Measurements from ENCODE around the gene CATSPERE.
"Not testable (repeated sequence)": the region's sequence is repeated elsewhere in the genome, so short reads cannot be mapped to it uniquely, and the experiment has no call there.

The CATSPERE gene

DNA sequence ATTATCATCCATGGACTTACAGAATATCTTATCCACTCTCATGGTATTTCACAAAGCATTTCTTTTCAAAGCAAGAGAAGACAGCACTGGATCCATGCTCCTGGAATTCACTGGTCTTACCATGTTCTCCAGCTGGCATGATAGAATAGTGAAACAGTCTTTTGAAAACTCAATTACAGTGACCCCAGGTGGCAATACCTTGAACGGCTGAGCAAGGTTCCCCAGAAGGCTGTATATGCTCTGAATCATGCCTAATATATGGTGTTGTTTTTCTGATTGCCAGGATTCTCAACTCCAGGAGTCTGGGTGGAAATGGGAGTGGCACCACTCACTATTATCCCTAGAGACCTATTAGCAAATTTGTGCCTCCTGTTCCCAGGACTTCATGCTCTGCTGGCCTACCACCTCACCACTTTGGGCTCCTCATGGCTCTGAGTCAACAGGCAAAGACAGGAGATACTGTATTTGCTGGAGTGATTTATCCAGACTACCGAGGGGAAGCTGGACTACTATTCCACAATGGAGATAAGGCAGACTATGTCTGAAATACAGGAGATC lies 87.6 kb downstream of the CATSPERE start:
- DNase-seq: no peak

DNA sequence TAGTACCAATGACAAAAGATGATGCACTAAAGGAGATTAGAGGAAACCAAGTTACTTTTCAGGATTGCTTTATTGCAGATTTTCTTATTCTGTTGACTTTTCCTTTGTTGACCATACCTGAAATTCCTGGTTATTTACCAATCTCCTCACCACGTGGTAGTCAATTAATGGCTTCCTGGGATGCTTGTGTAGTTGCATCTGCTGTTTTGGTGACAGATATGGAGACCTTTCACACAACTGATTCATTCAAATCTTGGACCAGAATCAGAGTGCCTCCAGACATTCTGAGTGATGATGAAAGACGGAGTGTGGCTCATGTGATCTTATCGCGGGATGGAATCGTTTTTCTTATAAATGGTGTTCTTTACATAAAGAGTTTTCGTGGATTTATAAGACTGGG lies 91.3 kb downstream of the CATSPERE start:
- DNase-seq: no peak

DNA sequence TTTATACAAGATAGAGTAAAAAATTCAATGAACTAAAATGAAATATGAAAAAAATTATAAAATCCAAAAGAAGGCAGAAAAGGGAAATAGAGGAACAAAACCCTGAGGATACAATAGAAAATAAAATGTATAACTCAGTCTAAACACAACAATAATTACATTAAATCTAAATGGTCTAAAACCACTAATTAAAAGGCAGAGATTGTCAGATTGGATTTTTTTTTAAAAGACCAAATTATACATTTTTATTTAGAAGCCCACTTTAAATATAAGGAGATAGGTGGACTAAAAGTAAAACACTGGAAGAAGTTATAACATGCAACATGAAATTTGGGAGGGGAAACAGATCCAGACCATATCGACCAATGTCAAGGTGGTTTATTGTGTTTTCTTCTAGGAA lies 95.2 kb downstream of the CATSPERE start:
- no peak for DNase-seq

DNA sequence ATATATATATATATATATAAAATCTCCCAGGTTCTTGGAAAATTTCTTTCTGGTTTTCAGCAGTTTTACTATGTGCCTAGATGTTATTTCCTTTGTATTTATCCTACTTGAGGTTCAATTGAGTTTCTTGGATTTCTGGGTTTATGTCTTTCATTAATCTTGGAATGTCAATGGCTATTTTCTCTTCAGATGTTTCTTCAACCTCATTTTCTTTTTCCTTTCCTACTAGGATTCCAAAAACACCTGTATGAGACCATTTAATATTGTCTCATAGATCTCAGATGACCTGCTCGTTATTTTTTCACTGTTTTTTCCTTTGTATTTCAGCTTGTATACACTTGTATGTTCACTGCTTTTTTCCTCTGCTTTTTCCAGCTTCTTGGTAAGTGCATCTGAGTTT lies 96.5 kb downstream of the CATSPERE start:
- DNase-seq: no peak

DNA sequence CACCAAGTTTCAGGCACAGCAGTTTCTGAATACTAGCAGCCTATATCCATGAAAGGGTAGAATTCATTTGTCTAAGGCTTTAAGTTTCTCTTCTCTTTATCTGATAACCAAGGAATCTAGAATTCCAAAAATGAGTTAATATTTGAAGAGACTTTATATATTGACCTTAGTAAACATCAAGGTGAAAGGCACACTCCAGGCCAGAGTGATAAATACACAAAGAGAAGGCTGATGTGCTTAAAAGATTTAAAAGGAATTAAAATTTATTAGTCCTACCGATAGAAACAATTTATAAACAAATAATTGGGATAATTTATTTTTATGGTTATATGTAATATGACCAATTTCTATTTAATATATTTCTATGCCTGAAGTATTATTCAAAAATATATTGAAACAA lies 98.5 kb downstream of the CATSPERE start:
- DNase-seq: no peak

DNA sequence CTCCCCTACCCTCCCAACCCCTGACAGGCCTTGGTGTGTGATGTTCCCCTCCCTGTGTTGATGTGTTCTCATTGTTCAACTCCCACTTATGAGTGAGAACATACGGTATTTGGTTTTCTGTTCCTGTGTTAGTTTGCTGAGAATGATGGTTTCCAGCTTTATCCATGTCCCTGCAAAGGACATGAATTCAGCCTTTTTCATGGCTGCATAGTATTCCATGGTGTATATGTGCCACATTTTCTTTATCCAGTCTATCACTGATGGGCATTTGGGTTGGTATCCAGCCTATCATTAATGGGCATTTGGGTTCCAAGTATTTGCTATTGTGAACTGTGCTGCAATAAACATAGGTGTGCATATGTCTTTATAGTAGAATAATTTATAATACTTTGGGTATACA lies 101.8 kb downstream of the CATSPERE start:
- DNase-seq: not testable (repeated sequence)

DNA sequence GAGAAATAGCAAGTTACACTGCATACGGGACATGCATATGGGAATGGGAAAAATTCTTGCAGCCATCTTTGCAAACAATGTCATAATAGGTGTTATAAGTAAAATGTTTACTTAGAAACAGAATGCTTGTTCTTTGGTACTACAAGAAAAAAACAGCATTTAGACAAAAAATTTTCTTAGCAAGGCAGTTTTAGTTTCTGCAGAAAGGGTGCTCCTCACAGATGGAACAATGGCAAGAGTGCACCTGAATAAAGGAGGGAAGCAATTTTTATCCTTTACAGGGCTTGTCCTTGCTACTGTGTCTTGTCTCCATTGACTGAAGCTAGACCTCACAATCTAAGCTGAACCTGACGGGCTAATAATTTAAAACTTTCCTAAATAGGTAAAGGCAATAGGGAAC lies 112.7 kb downstream of the CATSPERE start:
- DNase-seq: no peak

DNA sequence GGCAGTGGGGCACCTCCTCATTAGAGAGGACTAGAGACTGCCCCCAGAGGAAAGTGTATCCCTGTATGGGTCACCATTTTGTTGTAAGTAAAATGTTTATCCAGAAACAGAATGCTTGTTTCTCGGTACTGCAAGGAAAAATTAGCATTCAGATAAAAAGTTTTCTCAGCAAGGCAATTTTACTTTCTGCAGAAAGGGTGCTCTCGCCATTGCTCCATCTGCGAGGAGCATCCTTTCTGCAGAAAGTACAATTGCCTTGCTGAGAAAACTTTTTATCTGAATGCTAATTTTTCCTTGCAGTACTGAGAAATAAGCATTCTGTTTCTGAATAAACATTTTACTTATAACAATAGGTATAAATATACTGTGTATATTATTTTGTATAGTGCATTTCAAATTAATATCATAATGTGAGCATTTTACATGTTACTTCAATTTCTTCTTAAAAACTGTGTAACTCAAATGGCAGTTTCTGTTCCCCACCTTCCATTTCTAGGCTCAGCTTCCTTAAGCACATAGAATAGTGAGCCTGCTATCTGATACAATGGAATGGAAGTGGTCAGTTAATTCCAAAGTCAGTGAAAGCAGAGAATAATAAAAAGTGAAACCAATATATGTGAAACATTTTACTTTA lies 115.3 kb downstream of the CATSPERE start:
- no peak for DNase-seq

DNA sequence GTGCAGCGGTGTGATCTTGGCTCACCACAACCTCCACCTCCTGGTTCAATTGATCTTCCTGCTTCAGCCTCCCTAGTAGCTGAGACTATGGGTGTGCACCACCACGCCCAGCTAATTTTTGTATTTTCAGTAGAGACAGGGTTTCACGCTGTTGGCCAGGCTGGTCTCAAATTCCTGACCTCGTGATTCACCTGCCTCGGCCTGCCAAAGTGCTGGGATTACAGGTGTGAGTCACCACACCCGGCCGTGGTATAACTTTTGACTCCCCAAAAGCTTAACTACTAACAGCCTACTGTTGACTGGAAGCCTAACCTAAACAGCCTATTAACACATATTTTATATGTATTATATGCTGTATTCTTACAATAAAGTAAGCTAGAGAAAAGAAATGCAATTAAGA lies 117.1 kb downstream of the CATSPERE start:
- DNase-seq: not testable (repeated sequence)

DNA sequence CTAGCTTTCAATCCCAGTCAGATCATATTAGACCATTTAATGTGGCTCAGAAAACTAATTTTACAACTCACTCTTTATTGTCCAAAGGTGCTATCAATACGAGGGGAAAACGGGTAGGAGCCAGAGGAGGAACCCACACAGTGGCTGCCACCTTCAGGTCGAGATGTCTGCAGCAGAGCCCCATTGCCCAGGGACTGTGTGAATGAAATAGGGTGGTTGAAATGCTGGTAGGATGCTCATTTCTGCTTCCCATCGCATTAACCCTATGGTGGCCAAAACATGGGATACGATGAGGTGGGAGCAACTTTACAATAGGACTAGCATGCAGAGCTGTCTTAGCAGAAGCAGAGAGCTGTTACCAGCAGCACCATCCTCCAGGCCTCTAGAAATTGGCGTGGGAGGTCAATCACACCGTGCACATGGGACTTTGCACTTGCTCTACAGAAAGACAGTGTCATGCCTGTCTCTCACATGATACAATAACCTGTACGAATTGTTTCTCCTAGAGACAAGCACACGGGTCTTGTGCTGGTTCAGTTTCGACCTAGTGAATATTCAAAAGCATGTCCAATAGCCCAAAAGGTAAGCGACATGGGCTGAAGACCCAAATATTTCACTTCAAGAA lies 122.4 kb downstream of the CATSPERE start:
- DNase-seq: no peak

DNA sequence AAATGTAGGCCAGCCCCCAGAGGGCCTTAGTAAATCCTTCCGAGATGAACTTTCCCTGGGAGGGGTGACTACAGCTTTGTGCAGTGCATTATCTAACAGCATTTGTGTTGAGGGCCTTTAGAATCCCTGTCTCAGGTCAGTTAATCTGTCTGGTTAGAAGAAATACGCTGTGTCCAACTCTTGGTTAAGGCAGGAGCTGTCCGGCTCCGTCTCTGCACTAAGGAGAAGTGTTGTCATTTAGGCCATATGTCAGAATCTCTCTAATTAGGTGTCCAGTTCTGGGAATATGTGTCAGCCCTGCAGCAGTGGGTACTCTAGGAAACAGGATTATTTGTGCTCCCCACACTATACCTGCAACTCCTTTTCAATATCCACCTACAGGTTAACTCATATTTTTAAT lies 124.8 kb downstream of the CATSPERE start:
- no peak for DNase-seq

DNA sequence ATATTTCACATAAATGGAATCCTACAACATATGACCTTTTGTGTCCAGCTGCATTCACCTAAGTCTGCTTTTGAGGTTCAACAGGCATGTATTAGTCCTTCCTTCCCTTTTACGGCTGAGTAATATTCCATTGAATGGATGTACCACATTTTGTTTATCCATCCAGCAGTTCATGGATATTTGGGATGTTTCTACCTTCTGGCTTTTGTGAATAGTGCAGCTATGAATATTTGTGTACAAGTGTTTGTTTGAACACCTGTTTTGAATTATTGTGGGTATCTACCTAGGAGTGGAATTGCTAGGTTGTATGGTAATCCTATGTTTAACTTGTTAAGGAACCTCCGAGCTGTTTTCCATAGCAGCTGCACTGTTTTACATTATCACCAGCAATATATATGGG lies 129.6 kb downstream of the CATSPERE start:
- DNase-seq: no peak

DNA sequence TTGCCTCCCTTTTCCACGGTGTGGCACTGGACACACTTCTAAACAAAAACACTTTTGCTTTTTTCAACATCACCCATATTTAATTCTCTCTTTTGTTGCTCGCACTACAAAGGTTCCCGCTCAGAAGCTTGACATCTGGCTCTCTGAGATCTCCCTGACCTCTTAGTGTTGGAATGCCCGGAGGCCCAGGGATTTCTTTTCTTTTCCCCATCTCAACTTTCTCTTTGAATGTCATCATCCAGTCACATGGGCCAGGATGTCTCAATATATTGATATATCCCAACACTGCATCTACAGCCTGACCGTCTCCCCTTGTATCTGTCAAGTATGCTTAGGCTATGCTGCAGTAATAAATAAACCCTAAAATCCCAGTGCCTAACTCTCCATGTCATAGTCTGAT lies 137.5 kb downstream of the CATSPERE start:
- no peak for DNase-seq

DNA sequence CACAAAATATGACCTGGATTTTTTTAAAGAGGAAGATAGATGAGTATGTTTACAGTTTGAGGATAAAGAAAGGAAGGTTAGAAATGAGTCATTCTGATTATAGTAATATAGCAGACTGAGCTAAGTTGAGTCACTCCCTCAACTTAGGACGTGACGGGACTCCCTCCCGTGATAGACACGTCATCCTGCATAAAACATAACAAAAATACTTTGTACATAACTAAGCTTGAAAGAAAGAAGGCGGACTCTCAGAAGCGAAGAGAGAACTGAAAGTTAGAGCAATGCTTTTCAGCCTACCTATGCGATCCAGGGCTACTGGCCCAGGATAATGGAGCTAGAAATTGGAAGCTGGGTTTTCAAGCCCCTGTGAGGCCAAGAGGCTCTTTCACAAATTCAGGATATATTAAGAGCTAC lies 138.9 kb downstream of the CATSPERE start:
- peak; percentile 30 to 33 for DNase-seq

DNA sequence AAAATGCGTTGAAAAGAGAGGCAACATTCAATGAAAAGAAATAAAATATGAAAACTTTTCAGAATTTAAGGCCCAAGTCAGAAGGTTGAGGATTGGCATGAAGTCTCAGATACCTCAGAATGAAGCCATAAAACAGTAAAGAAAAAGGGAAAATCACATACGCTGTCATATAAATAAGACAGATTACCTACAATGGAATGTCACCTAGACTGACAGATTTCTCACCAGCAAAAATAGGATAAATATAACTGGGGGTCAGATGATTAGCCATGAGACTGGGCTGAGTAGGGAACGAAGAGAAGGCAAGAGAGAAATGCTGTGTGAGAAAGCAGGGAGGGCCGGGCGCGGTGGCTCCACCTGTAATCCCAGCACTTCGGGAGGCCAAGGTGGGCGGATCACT lies 140.3 kb downstream of the CATSPERE start:
- no peak for DNase-seq

DNA sequence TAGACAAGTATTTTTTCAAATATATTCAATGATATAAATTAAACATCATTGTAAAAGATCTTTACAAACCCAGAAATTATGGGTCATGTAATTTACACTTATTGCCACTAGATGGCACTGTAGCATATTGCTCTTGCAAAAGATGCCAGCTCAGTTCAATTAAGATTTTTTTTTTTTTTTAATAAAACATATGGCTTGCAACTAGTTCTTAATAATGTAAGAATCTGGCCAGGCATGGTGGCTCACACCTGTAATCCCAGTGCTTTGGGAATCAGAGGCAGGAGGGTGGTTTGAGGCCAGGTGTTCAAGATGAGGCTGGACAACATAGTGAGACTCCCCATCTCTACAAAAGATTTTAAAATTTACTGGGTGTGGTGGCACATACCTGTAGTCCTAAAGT lies 142.4 kb downstream of the CATSPERE start:
- DNase-seq: peak in 1 of 2 donors; percentile 56

DNA sequence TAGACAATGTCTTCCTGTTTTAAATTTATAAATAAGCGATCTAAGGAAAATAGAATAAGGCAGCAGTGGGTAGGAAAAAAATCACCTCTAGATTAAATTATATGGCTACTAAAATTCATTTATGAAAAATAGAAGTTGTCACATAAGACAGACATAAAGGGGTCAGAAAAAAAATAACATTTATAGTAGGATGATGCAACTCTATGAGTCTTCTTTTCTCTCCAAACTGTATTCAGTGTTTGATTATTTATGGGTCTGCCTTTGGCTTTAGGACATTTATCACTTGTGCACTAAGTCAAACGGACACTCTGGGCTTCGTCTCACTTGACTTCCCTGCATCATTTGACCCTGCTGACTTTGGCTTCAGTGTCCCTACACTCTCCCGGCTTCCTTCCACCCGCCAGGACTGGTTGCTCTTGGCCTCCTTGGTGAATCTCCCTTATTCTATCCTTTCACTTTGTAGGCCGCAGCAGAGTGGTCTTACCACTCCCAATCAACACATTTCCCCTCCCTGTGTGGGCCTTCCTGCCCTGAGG lies 144.8 kb downstream of the CATSPERE start:
- DNase-seq: no peak

DNA sequence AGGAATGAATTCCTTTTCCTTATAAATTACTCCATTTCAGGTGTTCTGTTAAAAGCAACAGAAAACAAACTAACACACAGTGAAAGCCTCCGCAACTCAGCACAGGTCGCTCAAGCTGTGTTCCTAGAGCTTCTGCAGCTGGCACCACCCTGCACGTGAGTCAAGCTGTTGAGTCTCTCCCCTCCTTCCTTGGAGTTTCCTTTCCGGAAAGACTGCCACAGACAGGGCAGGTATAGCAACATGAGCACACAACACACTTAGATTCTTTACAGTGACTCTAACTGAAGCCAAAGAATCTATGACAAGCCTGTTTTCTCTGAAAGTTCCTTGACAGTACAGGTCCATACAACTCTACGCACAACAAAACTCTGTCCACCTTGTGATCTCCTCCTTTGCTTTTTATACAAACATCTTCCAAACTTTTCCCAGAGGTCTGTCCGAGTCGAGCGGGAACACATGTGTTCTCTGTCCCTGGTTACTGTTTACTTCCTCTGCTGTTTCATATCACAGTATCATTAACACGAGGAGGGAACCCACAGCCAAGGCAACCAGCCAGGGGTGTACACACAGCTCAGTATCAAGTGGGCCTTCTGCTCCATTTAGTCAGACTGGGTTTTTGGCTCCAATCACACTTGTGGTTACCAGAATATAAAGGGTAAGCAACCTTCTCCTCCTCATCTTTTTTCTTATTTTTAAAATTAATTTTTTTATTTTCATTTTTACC lies 153.2 kb downstream of the CATSPERE start:
- DNase-seq: no peak

DNA sequence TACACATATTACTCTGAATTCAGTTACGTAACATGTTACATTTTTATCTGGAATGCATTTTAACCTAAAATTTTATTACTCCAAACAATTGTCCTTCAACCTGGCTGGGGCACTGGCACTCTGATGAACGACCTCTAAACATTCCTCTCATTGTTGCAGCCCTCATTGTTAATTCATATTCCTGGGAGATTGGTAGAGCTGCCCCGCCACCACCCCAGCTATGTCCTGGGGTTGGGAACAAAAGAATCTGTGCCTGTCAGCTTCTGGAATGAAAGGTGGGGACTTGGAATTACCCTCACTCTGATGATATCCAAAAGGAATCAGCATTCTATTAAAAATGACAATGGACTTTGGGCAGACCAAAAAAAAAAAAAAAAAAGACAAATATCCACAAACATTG lies 153.8 kb downstream of the CATSPERE start:
- DNase-seq: no peak

DNA sequence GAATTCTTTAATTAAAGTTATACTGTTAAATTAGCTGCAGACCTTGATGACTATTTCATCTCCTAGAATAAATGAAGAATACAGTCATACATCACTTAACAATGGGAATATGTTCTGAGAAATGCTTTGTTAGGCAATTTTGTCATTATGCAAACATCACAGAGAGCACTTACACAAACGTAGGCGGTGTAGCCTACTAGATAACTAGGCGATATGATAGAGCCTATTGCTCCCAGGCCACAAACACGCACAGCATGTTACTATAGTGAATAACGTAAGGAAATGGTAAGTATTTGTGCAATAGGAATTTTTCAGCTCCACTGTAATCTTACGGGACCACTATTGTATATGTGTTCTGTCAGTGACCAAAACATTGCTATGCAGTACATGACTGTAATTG lies 154.2 kb downstream of the CATSPERE start:
- no peak for DNase-seq

DNA sequence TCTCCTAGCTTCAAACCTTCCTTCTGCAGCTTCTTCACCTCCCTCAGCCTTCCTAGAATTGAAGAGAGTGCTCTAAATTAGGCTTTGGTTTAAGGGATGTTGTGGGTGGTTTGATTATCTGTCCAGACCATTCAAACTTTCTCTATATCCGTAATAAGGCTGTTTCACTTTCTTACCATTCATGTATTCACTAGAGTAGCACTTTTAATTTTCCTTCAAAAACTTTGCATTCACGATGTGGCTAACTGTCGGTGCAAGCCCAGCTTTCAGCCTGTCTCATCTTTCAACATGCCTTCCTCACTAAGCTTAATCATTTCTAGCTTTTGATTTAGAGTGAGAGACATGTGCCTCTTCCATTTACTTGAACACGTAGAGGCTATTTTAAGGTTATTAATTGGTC lies 165.6 kb downstream of the CATSPERE start:
- DNase-seq: no peak

DNA sequence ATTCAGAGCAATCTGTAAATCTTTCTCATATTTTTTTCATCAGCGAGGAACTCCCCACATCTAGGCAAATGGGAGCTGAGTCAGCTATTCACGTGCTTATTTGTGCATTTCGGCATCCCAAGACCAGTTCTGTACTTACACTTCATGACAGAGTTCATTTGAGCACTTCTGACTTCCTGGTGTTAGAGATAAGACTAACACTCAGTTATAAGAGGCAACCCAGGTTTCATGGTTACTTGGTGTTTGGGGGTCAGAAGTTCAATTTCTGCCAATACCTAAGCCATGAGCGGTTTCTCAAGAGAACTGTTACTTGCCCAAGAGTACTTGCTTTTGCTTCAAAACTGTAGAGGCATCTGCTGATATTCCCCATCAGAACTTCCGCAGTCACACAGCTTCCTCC lies 167.7 kb downstream of the CATSPERE start:
- no peak for DNase-seq

DNA sequence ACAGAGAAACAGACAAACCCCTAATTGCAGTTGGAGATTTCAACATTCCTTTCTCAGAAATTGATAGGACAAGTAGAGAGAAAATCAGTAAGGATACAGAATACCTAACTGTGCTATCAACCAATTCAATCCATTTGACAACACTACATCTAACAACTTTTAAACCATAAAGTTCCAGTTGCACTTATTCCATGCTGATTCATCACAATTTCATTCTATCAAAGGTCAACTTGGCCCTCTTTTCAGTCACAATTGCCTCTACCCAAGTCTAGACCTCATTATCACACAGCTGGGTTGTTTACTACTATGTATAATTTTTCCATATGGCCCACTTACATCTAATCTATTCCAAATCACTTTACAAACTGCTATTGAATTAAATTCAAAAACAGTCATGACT lies 172.1 kb downstream of the CATSPERE start:
- no peak for DNase-seq

DNA sequence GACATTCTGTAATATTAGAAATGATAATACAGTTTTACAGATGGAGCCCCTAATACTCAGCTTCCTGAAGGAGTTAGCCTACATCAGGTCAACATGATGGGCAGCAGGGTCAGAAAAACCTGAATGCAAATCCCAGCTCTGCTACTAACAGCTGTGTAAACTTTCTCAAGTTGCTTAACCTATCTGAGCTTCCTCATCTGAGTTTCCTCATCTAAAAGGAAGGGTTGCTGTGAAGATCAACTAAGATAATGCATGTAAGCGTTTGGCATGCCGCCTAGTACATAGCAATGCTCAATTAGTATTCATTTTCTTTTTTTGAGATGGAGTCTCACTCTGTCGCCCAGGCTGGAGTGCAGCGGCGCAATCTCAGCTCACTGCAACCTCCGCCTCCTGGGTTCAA lies 173.5 kb downstream of the CATSPERE start:
- no peak for DNase-seq
